ENCODE data around the gene GRIK4. TPM values are rescaled to one million over a fixed set of nuclear protein-coding genes. Genes with fewer than 3 reads are reported as not detected.

Gene GRIK4
- total and polyA plus RNA-seq, 8 donors = 0.06 to 0.31 TPM; not detected in 6

- no peak overlapping the region for H3K4me3 ChIP-seq
- DNase-seq = no peak
- intact Hi-C loops (cut with DNase I; ENCODE audit: low total_unique reads) = no loop called here
- WGBS, 5 donors = 91 to 98% (median 94%) methylated on average over 5 of the region's 5 CpGs
- no peaks in the 10 kb centered on the region for H3K9me3 ChIP-seq
- no peaks in the 10 kb centered on the region for H3K4me1 ChIP-seq
- no peak overlapping the region for H3K27ac ChIP-seq
- no peaks in the 10 kb centered on the region for H3K36me3 ChIP-seq
- TF ChIP-seq CTCF (IDR thresholded peaks at IDR 0.05) = no peak
- TF ChIP-seq POLR2AphosphoS5 (IDR thresholded peaks at IDR 0.05) = no peak
- TF ChIP-seq EP300 (IDR thresholded peaks at IDR 0.05) = no peak
- no peak for TF ChIP-seq POLR2A (IDR thresholded peaks at IDR 0.05)
- peaks cover 0 to 26% (median 0%) of the 10 kb centered on the region in 3 donors for H3K27me3 ChIP-seq
Observed at GRCh38 chr11:120811199-120811598, 299.7 kb downstream of the GRIK4 start.

GRCh38 chr11:120811731-120812130, 300.2 kb downstream of the GRIK4 start:
- DNase-seq = no peak
- Histone ChIP-seq H3K4me3 (no peak overlapping the region), H3K36me3 (no peaks in the 10 kb centered on the region), H3K27ac (no peak overlapping the region), H3K9me3 (no peaks in the 10 kb centered on the region), H3K27me3 (peaks cover 0 to 27% (median 0%) of the 10 kb centered on the region in 3 donors), H3K4me1 (no peaks in the 10 kb centered on the region)
- 87 to 91% (median 90%) methylated on average over 5 of the region's 5 CpGs for WGBS, 5 donors
- intact Hi-C loops (cut with DNase I; ENCODE audit: low total_unique reads) = no loop called here
- no peak for TF ChIP-seq POLR2A (IDR thresholded peaks at IDR 0.05)
- no peak for TF ChIP-seq POLR2AphosphoS5 (IDR thresholded peaks at IDR 0.05)
- no peak for TF ChIP-seq CTCF (IDR thresholded peaks at IDR 0.05)
- TF ChIP-seq EP300 (IDR thresholded peaks at IDR 0.05) = no peak

GRCh38 chr11:120814531-120815318, 303.2 kb downstream of the GRIK4 start:
- TF ChIP-seq POLR2AphosphoS5 (IDR thresholded peaks at IDR 0.05) (no peak), CTCF (IDR thresholded peaks at IDR 0.05) (no peak), EP300 (IDR thresholded peaks at IDR 0.05) (no peak), POLR2A (IDR thresholded peaks at IDR 0.05) (no peak)
- Histone ChIP-seq H3K4me1 (no peaks in the 10 kb centered on the region), H3K4me3 (no peak overlapping the region), H3K27me3 (peaks cover 0 to 34% (median 0%) of the 10 kb centered on the region in 3 donors), H3K27ac (no peak overlapping the region), H3K9me3 (no peaks in the 10 kb centered on the region), H3K36me3 (no peaks in the 10 kb centered on the region)
- 81 to 86% (median 84%) methylated on average over 21 of the region's 21 CpGs for WGBS, 5 donors
- no peak for DNase-seq
- intact Hi-C loops (cut with DNase I; ENCODE audit: low total_unique reads) = no loop called here

GRCh38 chr11:120815319-120816100, 304.0 kb downstream of the GRIK4 start:
- Histone ChIP-seq H3K4me1 (no peaks in the 10 kb centered on the region), H3K27ac (no peak overlapping the region), H3K9me3 (no peaks in the 10 kb centered on the region), H3K36me3 (no peaks in the 10 kb centered on the region), H3K4me3 (no peak overlapping the region), H3K27me3 (peaks cover 0 to 41% (median 0%) of the 10 kb centered on the region in 3 donors)
- intact Hi-C loops (cut with DNase I; ENCODE audit: low total_unique reads) = no loop called here
- DNase-seq = no peak
- WGBS, 5 donors = 64 to 78% (median 74%) methylated on average over 17 to 18 of the region's 18 CpGs
- TF ChIP-seq POLR2AphosphoS5 (IDR thresholded peaks at IDR 0.05) = no peak
- TF ChIP-seq EP300 (IDR thresholded peaks at IDR 0.05) = no peak
- TF ChIP-seq POLR2A (IDR thresholded peaks at IDR 0.05) = no peak
- no peak for TF ChIP-seq CTCF (IDR thresholded peaks at IDR 0.05)
